Small intestine (tissue), 7 donors: Measurements from ENCODE around the gene AFF2. TPM values are rescaled to one million over a fixed set of nuclear protein-coding genes. Genes with fewer than 3 reads are reported as not detected.

ENCODE experiments used
- DNase-seq, 2 donors: peaks; one replicate each; pipeline versions ENCODE4 v3.0.0 to v3.0.0-alpha.2; 2013
- FAIRE-seq: peaks from 2 replicates; lab custom pipeline; 2012; peaks lifted over from hg19 to GRCh38; lab: Jason Lieb, UNC
- H3K27ac ChIP-seq, 3 donors: one replicate each; pipeline ENCODE4 v1.5.1; 2013; ENCODE audit warnings: low read length in 2 of 3, mild to moderate bottlenecking in 2 of 3, control low read depth in 1 of 3, inconsistent platforms in 1 of 3, low read depth in 1 of 3, moderate library complexity in 1 of 3
- H3K27me3 ChIP-seq, 3 donors: one replicate each; pipeline ENCODE4 v1.6.1; 2013; ENCODE audit warnings: low read length in 3 of 3, inconsistent platforms in 1 of 3; ENCODE audit not compliant: control insufficient read depth in 3 of 3, insufficient read depth in 3 of 3
- H3K36me3 ChIP-seq, 3 donors: one replicate each; pipeline ENCODE4 v1.6.1; 2013; ENCODE audit warnings: low read length in 3 of 3, inconsistent platforms in 1 of 3, low read depth in 1 of 3, mild to moderate bottlenecking in 1 of 3, moderate library complexity in 1 of 3; ENCODE audit not compliant: control insufficient read depth in 3 of 3, insufficient read depth in 2 of 3
- H3K4me1 ChIP-seq, 3 donors: one replicate each; pipeline ENCODE4 v1.6.1; 2013; ENCODE audit warnings: low read length in 2 of 3, inconsistent platforms in 1 of 3, low read depth in 1 of 3, mild to moderate bottlenecking in 1 of 3, moderate library complexity in 1 of 3; ENCODE audit not compliant: control insufficient read depth in 3 of 3, insufficient read depth in 2 of 3
- H3K4me3 ChIP-seq, 3 donors: one replicate each; pipeline ENCODE4 v1.5.1; 2013; ENCODE audit warnings: low read length in 3 of 3, control low read depth in 1 of 3, inconsistent platforms in 1 of 3, low read depth in 1 of 3, mild to moderate bottlenecking in 1 of 3, moderate library complexity in 1 of 3
- H3K9me3 ChIP-seq, 2 donors: one replicate each; pipeline ENCODE4 v1.6.1; 2013; ENCODE audit warnings: low read depth in 1 of 2, low read length in 1 of 2; ENCODE audit not compliant: control insufficient read depth in 2 of 2, insufficient read depth in 1 of 2
- WGBS, 3 donors: extraction: QIAGEN DNeasy Blood & Tissue Kit; methylation state at CpG; one replicate each; pipeline ENCODE4 v1.1.7; 2013; 5-methylcytosine and 5-hydroxymethylcytosine counted together
- polyA plus RNA-seq, 4 donors: library from polyadenylated mRNA; stranded (reverse) in 3 of 4; unstranded in 1 of 4; fragments of 200-250 nt in 3 of 4; fragments of 120-200 nt in 1 of 4; gene quantifications; one replicate each; pipeline versions ENCODE4 v1.2.1 to v1.2.3, GENCODE V29; 2013
- donor health status: healthy with polysubstance abuse.
- donor health status: control.
- donor health status: control.
- donor health status: Bipolar disorder and iron deficiency.
- donor health status: healthy.

Gene AFF2
- polyA plus RNA-seq, 4 donors, result 0.34 to 1.2 TPM; not detected in 2

- H3K27ac ChIP-seq, result no peak overlapping the region
- no peaks in the 10 kb centered on the region for H3K36me3 ChIP-seq
- DNase-seq (no peak), FAIRE-seq (no peak)
- H3K9me3 ChIP-seq, result no peaks in the 10 kb centered on the region
- no peaks in the 10 kb centered on the region for H3K4me1 ChIP-seq
- 87 to 95% (median 91%) methylated on average over 4 of the region's 4 CpGs for WGBS, 3 donors
- H3K27me3 ChIP-seq, result no peaks in the 10 kb centered on the region
- H3K4me3 ChIP-seq, result no peak overlapping the region
These were observed 433.5 kb downstream of the AFF2 start for GRCh38 chrX:148933881-148934280.

GRCh38 chrX:148938348-148938747 is 437.9 kb downstream of the AFF2 start:
- H3K36me3 ChIP-seq, result no peaks in the 10 kb centered on the region
- no peaks in the 10 kb centered on the region for H3K9me3 ChIP-seq
- DNase-seq (no peak), FAIRE-seq (no peak)
- whole genome bisulfite sequencing, 3 donors, result 57 to 82% (median 65%) methylated on average over 4 of the region's 4 CpGs
- H3K4me1 ChIP-seq, result no peaks in the 10 kb centered on the region
- no peaks in the 10 kb centered on the region for H3K27me3 ChIP-seq
- H3K4me3 ChIP-seq, result no peak overlapping the region
- no peak overlapping the region for H3K27ac ChIP-seq

- Histone ChIP-seq H3K4me1 (no peaks in the 10 kb centered on the region), H3K27me3 (no peaks in the 10 kb centered on the region), H3K36me3 (no peaks in the 10 kb centered on the region), H3K27ac (no peak overlapping the region), H3K4me3 (no peak overlapping the region), H3K9me3 (no peaks in the 10 kb centered on the region)
- WGBS, 3 donors, result 11 to 23% (median 23%) methylated on average over 1 of the region's 1 CpG
- no peak for DNase-seq
- no peak for FAIRE-seq
These were observed 440.1 kb downstream of the AFF2 start for GRCh38 chrX:148940411-148940996.

GRCh38 chrX:148942754-148943153 is 442.3 kb downstream of the AFF2 start:
- H3K36me3 ChIP-seq, result no peaks in the 10 kb centered on the region
- no peaks in the 10 kb centered on the region for H3K9me3 ChIP-seq
- DNase-seq (no peak), FAIRE-seq (no peak)
- no peak overlapping the region for H3K4me3 ChIP-seq
- no peak overlapping the region for H3K27ac ChIP-seq
- H3K4me1 ChIP-seq, result no peaks in the 10 kb centered on the region
- WGBS, 3 donors, result 71 to 78% (median 74%) methylated on average over 5 of the region's 5 CpGs
- H3K27me3 ChIP-seq, result no peaks in the 10 kb centered on the region

- DNase-seq (no peak), FAIRE-seq (no peak)
- H3K36me3 ChIP-seq, result no peaks in the 10 kb centered on the region
- H3K27me3 ChIP-seq, result no peaks in the 10 kb centered on the region
- no peak overlapping the region for H3K27ac ChIP-seq
- H3K9me3 ChIP-seq, result no peaks in the 10 kb centered on the region
- H3K4me3 ChIP-seq, result no peak overlapping the region
- no peaks in the 10 kb centered on the region for H3K4me1 ChIP-seq
- 44 to 57% (median 57%) methylated on average over 3 of the region's 3 CpGs for WGBS, 3 donors
These were observed 447.1 kb downstream of the AFF2 start for GRCh38 chrX:148947399-148947975.

- FAIRE-seq, result no peak
- 59 to 75% (median 70%) methylated on average over 3 of the region's 3 CpGs for WGBS, 3 donors
These were observed 455.9 kb downstream of the AFF2 start for GRCh38 chrX:148956352-148956751.

DNA sequence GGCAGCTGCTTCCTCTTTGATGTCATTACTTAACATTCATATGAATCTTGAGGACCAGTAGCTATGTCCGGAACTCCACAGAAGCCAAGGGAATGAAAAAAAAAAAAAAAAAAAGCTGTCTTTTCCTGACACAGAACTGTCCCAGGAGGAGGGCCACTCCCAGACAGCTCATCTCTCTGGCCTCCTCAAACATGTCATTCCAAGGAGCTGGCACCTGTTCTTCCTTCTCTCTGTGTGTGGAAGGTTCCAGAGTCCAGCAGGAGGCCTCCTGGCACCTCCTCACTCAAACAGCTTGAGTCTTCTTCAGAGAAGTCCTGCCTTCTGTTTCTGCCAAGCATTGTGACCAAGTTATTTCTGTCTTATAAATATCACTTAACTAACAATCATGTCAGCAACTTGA is 458.5 kb downstream of the AFF2 start:
- no peaks in the 10 kb centered on the region for H3K27me3 ChIP-seq
- 69 to 91% (median 84%) methylated on average over 1 of the region's 1 CpG for WGBS, 3 donors
- H3K4me1 ChIP-seq, result no peaks in the 10 kb centered on the region
- H3K36me3 ChIP-seq, result no peaks in the 10 kb centered on the region
- no peak overlapping the region for H3K4me3 ChIP-seq
- H3K9me3 ChIP-seq, result no peaks in the 10 kb centered on the region
- FAIRE-seq (no peak), DNase-seq (peak in 1 of 2 donors; percentile 31)
- no peak overlapping the region for H3K27ac ChIP-seq

More at GRCh38 chrX:148956352-148956751, 455.9 kb downstream of the AFF2 start:
- Histone ChIP-seq H3K27me3 (no peaks in the 10 kb centered on the region), H3K9me3 (no peaks in the 10 kb centered on the region), H3K4me3 (no peak overlapping the region), H3K27ac (no peak overlapping the region), H3K4me1 (no peaks in the 10 kb centered on the region), H3K36me3 (no peaks in the 10 kb centered on the region)
- DNase-seq, result no peak

GRCh38 chrX:148960060-148960459 is 459.6 kb downstream of the AFF2 start:
- no peaks in the 10 kb centered on the region for H3K9me3 ChIP-seq
- no peak overlapping the region for H3K27ac ChIP-seq
- no peaks in the 10 kb centered on the region for H3K4me1 ChIP-seq
- no peak overlapping the region for H3K4me3 ChIP-seq
- no peaks in the 10 kb centered on the region for H3K27me3 ChIP-seq
- FAIRE-seq (no peak), DNase-seq (no peak)
- WGBS, 3 donors, result 30 to 52% (median 31%) methylated on average over 1 of the region's 1 CpG
- H3K36me3 ChIP-seq, result no peaks in the 10 kb centered on the region

DNA sequence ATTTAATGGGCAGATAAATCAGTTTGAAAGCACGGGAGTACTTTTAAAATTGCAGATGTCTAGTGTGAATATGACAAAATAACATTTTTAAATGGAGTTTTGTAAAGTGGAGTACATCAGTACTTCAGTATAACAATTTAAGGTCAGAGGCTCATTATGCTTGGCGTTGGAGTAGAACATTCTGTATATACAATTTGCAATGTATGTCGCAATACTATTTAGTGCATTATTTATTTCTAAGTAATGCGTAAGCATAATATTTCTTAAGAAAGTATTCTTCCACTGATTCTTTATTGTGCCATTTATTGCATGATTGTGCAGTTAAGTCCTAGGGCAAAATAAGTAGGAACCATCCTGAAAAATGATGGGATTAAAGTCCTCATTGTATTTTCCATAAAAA is 461.6 kb downstream of the AFF2 start:
- Histone ChIP-seq H3K27me3 (no peaks in the 10 kb centered on the region), H3K9me3 (no peaks in the 10 kb centered on the region), H3K4me1 (no peaks in the 10 kb centered on the region), H3K4me3 (no peak overlapping the region), H3K36me3 (no peaks in the 10 kb centered on the region), H3K27ac (no peak overlapping the region)
- DNase-seq (no peak), FAIRE-seq (no peak)
- 74 to 89% (median 77%) methylated on average over 4 of the region's 4 CpGs for WGBS, 3 donors
